HG03175 (cell line): ENCODE data around the gene LGALS8.

Source experiments
- ATAC-seq: cut with Tn5 transposase; IDR thresholded peaks from one replicate; pipeline ENCODE4 v1.9.1; 2021; ENCODE audit warnings: mild to moderate bottlenecking, moderate library complexity; ENCODE audit not compliant: unreplicated experiment

The LGALS8 gene

DNA sequence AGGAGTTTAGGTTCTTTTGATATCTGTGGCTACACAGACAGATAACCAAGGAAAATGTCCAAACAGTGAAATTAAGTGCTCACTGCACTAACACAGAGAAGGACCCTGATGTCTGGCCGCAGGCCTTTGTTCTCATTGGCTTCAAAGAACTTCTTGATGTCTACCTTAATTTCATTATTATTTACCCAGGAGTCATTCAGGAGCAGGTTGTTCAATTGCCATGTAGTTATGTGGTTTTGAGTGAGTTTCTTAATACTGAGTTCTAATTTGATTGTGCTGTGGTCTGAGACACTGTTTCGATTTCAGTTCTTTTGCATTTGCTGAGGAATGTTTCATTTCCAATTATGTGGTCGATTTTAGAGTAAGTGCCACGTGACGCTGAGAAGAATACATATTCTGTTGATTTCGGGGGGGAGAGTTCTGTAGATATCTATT, 15.2 kb upstream of the LGALS8 start:
- ATAC-seq = no peak

DNA sequence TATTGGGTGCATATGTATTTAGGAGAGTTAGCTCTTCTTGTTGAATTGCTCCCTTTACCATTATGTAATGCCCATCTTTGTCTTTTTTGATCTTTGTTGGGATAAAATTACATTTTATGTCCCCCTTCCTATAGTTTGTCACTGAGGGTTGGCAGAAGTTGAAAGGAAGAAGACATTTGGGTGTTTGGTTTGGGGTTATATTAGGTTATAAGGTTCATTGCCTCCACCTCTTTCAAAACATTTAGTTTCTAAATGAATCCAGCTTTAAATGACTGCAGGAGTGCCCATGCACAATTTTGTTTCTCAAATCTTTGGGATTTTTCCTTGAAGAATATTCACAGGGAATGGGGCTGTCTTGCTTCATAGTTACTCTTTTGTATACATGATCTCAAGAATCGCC, 14.6 kb upstream of the LGALS8 start:
- no peak for ATAC-seq

GRCh38 chr1:236509647-236510401, 14.0 kb upstream of the LGALS8 start:
- no peak for ATAC-seq

- no peak for ATAC-seq
Observed at GRCh38 chr1:236511735-236512418, 11.9 kb upstream of the LGALS8 start.

GRCh38 chr1:236514703-236515442, 8.9 kb upstream of the LGALS8 start:
- ATAC-seq = no peak

DNA sequence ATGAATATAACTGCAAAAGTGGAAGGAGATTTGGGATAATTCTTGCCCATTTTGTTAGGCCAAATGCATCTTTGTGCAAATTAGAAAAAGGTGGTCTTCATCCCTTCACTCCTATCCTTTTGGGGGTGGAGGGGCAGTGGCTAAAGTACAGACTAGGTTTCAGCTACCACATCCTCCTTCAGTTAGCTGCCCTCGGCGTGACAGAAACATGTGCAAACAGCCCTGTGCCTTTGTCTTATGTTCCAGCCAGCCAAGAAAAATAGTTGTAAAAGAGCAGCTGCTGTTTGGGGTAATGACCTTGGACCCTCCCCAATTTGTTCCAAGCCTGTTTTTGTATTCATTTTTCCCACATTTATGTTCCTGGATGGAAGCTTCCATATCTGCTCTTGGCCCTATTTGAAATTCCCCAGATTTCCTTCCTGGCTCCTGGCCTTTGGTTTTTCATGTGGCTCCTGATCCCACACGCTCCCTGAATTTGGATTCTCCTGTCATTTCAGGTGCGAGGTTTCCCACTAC, 8.3 kb upstream of the LGALS8 start:
- ATAC-seq = no peak

GRCh38 chr1:236516929-236517704, 6.7 kb upstream of the LGALS8 start:
- ATAC-seq = no peak

GRCh38 chr1:236518322-236518721, 5.5 kb upstream of the LGALS8 start:
- no peak for ATAC-seq

DNA sequence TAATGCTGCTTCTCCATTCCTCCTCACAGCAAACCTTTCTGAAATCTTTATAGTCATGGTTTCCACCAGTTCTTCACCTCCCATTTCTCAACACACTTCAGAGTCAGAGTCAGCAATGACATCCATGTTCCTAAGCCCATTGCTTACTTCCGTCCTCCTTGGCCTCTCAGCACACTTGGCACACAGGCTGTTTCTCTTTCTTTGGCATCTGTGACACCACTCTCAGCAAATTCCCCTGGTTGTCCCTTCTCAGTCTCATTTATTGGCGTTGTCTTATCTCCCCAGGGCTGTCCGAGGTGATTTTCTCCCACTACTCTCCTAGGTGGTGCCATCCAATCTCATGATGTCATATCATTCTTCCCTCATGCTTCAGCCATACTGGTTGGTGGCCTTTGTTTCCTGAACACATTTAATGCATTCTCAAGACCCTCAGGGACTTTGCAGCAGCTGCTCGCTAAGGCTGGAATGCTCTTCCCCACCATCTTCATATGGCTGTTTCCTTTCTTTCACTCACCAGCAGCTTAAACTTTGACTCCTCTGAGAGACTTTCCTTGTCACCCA, 3.3 kb upstream of the LGALS8 start:
- no peak for ATAC-seq

- no peak for ATAC-seq
Observed at GRCh38 chr1:236522937-236523703, 662 bp upstream of the LGALS8 start.

GRCh38 chr1:236524142-236524894, 536 bp downstream of the LGALS8 start:
- peak; percentile 94 for ATAC-seq

- no peak for ATAC-seq
Observed at GRCh38 chr1:236524895-236525184, 1.1 kb downstream of the LGALS8 start.

DNA sequence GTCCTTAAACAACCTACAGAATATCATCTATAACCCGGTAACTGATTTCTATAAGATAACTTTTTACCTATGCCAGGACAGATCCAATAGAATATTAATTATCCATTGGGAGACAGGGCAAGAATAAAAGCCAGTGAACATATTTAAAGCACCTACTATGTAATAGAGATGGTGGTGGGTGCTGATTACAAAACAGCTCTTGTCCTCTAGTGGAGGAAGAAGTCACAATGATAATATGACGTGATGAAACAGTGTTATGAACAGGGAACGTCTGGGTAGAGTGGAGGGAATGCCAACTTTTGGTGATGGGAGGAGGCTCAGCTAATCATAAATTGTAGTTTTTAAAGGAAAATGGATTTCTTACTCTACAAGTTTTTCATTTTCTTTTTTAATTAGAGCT, 2.3 kb downstream of the LGALS8 start:
- ATAC-seq = no peak

DNA sequence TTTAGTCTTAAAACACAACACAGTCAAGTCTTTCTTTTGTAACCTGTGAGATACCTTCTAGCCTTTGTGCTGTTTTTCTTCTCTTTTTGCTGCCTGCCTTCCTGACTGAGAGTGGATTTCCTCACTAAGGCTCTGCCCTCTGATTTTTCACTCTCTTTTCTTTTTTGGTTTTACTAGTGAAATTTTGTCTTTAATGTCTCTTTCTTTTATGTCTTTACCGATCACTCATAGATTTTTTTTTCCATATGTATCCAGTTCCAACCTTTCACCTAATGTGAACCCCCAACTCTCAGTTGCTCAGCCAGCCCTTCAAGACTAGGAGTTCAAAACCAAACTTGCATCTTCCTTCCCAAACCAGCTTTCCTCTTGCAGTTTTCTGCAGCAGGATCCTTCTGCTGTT, 6.5 kb downstream of the LGALS8 start:
- ATAC-seq = no peak

- ATAC-seq = no peak
Observed at GRCh38 chr1:236530959-236531358, 7.2 kb downstream of the LGALS8 start.

DNA sequence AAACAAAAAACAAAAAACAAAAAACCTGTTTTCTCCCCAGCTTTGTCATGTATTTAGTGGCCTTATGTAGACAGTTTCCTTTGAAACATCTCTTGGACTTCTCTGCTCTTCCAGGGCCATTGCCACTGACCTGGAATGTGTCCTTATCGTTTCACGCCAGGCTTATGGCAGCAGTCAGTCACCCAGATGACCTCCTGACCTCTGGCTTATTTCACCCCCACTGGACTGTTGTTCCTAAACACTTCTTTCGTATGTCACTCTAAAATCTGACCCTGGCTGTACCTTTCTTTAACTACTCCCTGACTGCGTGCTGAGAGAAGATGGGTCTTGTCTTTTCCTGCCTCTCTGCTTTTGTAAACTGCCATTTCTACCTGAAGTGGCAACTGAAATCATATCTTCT, 9.1 kb downstream of the LGALS8 start:
- no peak for ATAC-seq

DNA sequence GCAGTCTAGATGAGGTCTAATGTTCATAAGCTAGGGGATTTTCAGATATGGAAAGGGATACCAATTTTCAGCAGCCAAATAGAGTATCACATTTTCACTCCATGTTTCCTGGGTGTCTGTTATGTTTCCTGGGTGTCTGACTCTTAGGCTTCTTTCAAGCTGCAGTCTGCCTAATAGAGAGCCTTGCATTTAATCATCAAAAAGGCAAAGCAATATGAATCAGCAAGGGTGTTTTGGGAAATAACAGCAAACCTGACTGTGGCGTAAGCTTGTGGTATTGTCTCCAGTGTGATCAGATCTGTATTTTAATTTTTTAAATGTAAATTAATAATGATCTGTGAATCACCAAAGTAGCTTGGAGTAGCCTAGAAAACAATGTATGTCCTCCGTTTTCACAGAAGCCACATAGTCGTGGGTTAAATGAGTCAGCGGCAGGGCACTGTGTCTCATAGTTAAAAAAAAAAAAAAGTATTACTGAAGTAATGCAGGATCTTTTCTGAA, 10.4 kb downstream of the LGALS8 start:
- ATAC-seq = no peak

- no peak for ATAC-seq
Observed at GRCh38 chr1:236535190-236535589, 11.4 kb downstream of the LGALS8 start.

- ATAC-seq = no peak
Observed at GRCh38 chr1:236535662-236536161, 11.9 kb downstream of the LGALS8 start.
